Esophagus squamous epithelium (tissue), 4 donors: ENCODE measurements around the gene HIRIP3.

Experiments
- POLR2A ChIP-seq, 4 donors: fragments of 450-650 bp; IDR thresholded peaks; one replicate each; pipeline ENCODE4 v1.6.1; 2017; ENCODE audit warnings: antibody characterized with exemption in 4 of 4, mild to moderate bottlenecking in 4 of 4, moderate library complexity in 3 of 4
- TF ChIP-seq, protein P1 (sequence below), 6 experiments: fragments of 450-650 bp in 4 of 6; fragments of 200-600 bp in 2 of 6; sonication (generic) in 2 of 6; IDR thresholded peaks; one replicate each; pipeline ENCODE4 v1.5.1; 2016 to 2019; ENCODE audit warnings: antibody characterized with exemption in 6 of 6, mild to moderate bottlenecking in 4 of 6, moderate library complexity in 4 of 6

DNA sequence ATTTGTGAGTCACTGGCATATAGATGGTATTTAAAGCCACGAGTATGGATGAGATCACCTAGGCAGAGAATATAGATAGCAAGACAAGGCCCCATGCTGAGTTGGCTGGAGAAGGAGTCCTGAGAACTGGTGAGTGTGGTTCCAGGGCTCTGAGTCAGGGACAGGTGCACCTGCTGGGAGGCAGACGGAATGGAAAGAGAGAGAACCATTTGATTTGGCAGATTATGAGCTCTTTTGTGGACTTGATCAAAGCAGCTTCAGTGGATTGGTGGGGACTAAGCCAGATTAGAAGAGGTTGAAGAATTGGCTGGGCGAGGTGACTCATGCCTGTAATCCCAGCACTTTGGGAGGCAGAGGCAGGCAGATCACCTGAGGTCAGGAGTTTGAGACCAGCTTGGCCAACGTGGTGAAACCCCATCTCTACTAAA lies 23.3 kb upstream of the HIRIP3 start:
- TF ChIP-seq POLR2A (IDR thresholded peaks at IDR 0.05) = no peak
- TF ChIP-seq, protein P1, sequence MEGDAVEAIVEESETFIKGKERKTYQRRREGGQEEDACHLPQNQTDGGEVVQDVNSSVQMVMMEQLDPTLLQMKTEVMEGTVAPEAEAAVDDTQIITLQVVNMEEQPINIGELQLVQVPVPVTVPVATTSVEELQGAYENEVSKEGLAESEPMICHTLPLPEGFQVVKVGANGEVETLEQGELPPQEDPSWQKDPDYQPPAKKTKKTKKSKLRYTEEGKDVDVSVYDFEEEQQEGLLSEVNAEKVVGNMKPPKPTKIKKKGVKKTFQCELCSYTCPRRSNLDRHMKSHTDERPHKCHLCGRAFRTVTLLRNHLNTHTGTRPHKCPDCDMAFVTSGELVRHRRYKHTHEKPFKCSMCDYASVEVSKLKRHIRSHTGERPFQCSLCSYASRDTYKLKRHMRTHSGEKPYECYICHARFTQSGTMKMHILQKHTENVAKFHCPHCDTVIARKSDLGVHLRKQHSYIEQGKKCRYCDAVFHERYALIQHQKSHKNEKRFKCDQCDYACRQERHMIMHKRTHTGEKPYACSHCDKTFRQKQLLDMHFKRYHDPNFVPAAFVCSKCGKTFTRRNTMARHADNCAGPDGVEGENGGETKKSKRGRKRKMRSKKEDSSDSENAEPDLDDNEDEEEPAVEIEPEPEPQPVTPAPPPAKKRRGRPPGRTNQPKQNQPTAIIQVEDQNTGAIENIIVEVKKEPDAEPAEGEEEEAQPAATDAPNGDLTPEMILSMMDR (IDR thresholded peaks at IDR 0.05) = no peak
